Measurements from ENCODE around the gene LRRN2.

Gene LRRN2

DNA sequence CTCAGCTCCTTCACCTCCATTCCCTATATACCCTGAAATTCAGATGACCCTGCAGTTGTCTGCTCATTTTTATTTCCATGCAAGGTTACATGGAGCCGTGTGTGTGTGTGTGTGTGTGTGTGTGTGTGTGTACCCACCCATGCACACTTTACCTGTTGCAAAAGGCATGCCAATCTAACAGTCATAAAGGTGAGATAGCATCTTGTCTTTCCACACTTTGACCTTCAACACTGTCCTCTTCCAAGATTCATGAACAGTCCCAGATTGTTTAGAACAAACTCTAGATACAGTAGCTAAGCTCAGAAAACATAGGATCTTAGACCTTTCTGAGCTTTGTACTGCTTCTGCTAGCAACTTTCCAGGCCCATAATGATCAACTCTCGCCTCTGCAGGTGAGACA lies 9.5 kb downstream of the LRRN2 start:
- TF ChIP-seq, protein P1, sequence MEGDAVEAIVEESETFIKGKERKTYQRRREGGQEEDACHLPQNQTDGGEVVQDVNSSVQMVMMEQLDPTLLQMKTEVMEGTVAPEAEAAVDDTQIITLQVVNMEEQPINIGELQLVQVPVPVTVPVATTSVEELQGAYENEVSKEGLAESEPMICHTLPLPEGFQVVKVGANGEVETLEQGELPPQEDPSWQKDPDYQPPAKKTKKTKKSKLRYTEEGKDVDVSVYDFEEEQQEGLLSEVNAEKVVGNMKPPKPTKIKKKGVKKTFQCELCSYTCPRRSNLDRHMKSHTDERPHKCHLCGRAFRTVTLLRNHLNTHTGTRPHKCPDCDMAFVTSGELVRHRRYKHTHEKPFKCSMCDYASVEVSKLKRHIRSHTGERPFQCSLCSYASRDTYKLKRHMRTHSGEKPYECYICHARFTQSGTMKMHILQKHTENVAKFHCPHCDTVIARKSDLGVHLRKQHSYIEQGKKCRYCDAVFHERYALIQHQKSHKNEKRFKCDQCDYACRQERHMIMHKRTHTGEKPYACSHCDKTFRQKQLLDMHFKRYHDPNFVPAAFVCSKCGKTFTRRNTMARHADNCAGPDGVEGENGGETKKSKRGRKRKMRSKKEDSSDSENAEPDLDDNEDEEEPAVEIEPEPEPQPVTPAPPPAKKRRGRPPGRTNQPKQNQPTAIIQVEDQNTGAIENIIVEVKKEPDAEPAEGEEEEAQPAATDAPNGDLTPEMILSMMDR (IDR thresholded peaks at IDR 0.05; ENCODE audit: unreplicated experiment in 3 of 3) = no peak
- H3K36me3 Mint-ChIP-seq (ENCODE audit: low read depth) = no peaks in the 10 kb centered on the region
- peaks cover 21% of the 10 kb centered on the region for H3K27me3 Mint-ChIP-seq (ENCODE audit: low read depth)
- peaks cover 27% of the 10 kb centered on the region for H3K4me1 Mint-ChIP-seq
- H3K9me3 Mint-ChIP-seq = no peaks in the 10 kb centered on the region
- no peak overlapping the region for H3K27ac Mint-ChIP-seq
- no peak overlapping the region for H3K4me3 Mint-ChIP-seq

DNA sequence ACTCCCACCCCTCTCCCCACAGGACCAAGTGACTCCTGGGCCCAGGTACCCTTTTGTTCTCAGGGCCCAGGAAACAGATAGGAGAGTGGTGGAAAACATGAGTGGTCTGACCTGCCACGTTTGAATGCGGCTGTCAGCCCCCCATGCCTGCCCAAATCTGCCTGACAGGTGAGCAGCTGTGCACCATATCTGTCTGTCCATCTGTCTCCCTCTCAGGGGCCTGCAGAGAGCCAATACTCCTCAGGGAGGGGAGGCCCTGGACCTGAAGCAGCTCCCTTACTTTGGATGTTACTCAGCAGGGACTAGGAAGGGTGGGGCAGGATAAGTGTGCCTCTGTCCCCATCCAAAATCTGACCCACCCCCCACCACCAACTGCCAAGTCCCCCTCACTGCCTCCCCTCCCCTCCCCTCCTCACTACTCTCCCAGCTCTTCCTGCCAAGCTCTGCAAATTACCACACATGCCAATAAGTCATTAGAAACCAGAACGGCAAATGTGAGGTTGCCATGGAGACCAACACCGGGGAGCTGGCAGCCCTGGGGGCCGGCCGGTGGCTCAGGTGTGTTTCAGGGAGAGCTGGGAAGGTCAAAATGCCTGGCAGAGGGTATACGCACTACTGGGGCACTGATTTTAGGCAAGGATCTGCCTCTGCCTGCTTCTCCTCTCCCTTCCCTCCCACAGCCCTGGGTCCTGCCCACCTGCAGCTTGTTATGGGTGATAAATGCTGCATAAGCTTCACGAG lies 11.5 kb downstream of the LRRN2 start:
- Mint-ChIP-seq H3K9me3 (no peaks in the 10 kb centered on the region), H3K4me1 (peaks cover 22% of the 10 kb centered on the region), H3K27me3 (ENCODE audit: low read depth) (peaks cover 18% of the 10 kb centered on the region)

DNA sequence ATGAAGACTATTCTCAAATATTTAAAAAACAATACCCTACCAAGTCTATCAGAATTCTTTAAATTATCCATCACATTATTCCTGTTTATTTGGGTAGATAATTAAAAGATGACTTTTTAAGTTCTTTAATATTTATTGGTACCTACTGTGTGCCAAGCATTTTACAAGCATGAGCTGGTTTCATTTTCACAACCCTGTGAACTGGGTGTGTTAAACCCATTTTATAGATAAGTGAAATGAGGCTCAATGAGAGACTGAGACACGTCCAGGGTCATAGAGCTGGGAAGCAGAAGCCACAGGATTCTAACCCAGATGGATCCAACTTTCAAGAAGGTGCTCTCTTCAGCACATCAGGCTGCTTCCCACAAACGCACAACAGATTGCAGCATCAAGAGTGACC lies 12.3 kb downstream of the LRRN2 start:
- peaks cover 14% of the 10 kb centered on the region for H3K27me3 Mint-ChIP-seq (ENCODE audit: low read depth)
- H3K4me1 Mint-ChIP-seq = peaks cover 16% of the 10 kb centered on the region
- no peak overlapping the region for H3K27ac Mint-ChIP-seq
- no peaks in the 10 kb centered on the region for H3K36me3 Mint-ChIP-seq (ENCODE audit: low read depth)
- no peaks in the 10 kb centered on the region for H3K9me3 Mint-ChIP-seq
- TF ChIP-seq, protein P1 (IDR thresholded peaks at IDR 0.05; ENCODE audit: unreplicated experiment in 3 of 3) = no peak
- no peak overlapping the region for H3K4me3 Mint-ChIP-seq

More for the DNA sequence above, 11.5 kb downstream of the LRRN2 start:
- no peaks in the 10 kb centered on the region for H3K36me3 Mint-ChIP-seq (ENCODE audit: low read depth)
- TF ChIP-seq, protein P1 (IDR thresholded peaks at IDR 0.05; ENCODE audit: unreplicated experiment in 3 of 3) = no peak
- no peak overlapping the region for H3K27ac Mint-ChIP-seq
- H3K4me3 Mint-ChIP-seq = no peak overlapping the region

DNA sequence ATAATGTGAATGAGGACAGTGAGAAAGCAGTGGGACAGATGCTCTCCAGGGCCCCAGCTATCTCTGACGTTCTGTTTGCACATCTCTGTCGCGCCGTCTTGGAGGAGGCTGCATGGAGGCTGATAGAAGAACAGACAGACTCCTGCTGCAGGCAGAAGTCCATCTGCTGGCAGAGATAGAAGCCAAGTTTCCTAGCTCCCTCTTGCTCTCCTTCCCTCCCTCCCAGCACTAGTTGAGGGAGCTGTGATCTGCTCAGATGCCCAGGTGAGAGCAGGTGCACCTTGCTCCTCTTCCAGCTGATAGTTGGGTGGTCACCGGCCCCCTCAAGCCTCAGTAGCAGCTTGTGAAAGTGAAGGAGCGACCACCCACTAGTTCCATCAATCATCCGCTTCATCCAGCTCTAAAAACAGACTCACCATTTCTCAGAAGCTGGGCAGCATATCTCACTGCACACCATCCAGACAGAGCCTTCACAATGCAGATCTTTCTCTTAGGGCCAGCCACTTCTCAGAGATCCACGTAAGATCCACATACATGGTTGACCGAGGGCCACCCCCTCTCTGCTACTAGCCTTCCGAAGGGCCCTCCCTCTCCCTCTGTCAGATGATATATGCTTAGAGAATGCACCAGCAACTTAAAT lies 12.9 kb downstream of the LRRN2 start:
- peaks cover 10% of the 10 kb centered on the region for H3K4me1 Mint-ChIP-seq
- TF ChIP-seq, protein P1 (IDR thresholded peaks at IDR 0.05; ENCODE audit: unreplicated experiment in 3 of 3) = no peak
- H3K27me3 Mint-ChIP-seq (ENCODE audit: low read depth) = peaks cover 9% of the 10 kb centered on the region
- no peaks in the 10 kb centered on the region for H3K9me3 Mint-ChIP-seq
- no peak overlapping the region for H3K27ac Mint-ChIP-seq
- H3K4me3 Mint-ChIP-seq = no peak overlapping the region
- peaks cover under 1% of the 10 kb centered on the region for H3K36me3 Mint-ChIP-seq (ENCODE audit: low read depth)

DNA sequence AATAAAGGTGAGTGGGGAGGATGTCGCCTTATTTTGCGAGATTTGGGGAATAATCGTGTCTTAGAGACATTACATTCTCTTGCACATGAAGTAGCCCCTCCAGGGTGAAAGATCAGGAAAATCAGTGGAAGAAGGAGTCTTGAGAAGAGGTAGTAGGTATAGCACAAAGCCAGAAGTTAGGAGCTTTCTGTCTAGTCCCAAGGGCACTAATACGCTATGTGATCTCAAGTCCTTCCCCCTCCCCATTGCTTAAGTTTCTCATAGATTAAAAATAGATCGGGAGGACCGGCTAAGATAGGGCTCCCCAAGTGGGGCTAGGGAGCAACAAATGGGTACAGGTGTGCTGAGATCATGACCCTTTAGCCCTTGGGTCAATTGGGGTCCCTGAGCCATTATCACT lies 13.5 kb downstream of the LRRN2 start:
- peaks cover 6% of the 10 kb centered on the region for H3K27me3 Mint-ChIP-seq (ENCODE audit: low read depth)
- TF ChIP-seq, protein P1 (IDR thresholded peaks at IDR 0.05; ENCODE audit: unreplicated experiment in 3 of 3) = no peak
- no peaks in the 10 kb centered on the region for H3K9me3 Mint-ChIP-seq
- H3K4me1 Mint-ChIP-seq = peaks cover 5% of the 10 kb centered on the region
- no peak overlapping the region for H3K27ac Mint-ChIP-seq
- H3K4me3 Mint-ChIP-seq = no peak overlapping the region
- H3K36me3 Mint-ChIP-seq (ENCODE audit: low read depth) = peaks cover 3% of the 10 kb centered on the region

All from nephron (organoid).